Nephron (organoid): Measurements from ENCODE around the gene LGMN.
"Not testable (repeated sequence)": the region's sequence is repeated elsewhere in the genome, so short reads cannot be mapped to it uniquely, and the experiment has no call there.

ENCODE experiments used
- H3K27ac Mint-ChIP-seq, 3 experiments: 2 replicates each; pipeline ENCODE4 v1.8.0; 2020; ENCODE audit warnings: mixed read lengths in 3 of 3, mild to moderate bottlenecking in 2 of 3, moderate library complexity in 1 of 3
- H3K27me3 Mint-ChIP-seq: 2 replicates; pipeline ENCODE4 v1.8.0; 2021; ENCODE audit warnings: low read depth, mild to moderate bottlenecking, moderate library complexity, mixed read lengths
- H3K36me3 Mint-ChIP-seq: 2 replicates; pipeline ENCODE4 v1.8.0; 2020; ENCODE audit warnings: low read depth, mixed read lengths
- H3K4me1 Mint-ChIP-seq: 2 replicates; pipeline ENCODE4 v1.8.0; 2020; ENCODE audit warnings: mixed read lengths
- H3K4me3 Mint-ChIP-seq, 3 experiments: 2 replicates each; pipeline ENCODE4 v1.8.0; 2020; ENCODE audit warnings: mild to moderate bottlenecking in 3 of 3, mixed read lengths in 3 of 3, moderate library complexity in 2 of 3
- H3K9me3 Mint-ChIP-seq: 2 replicates; pipeline ENCODE4 v1.8.0; 2020; ENCODE audit warnings: mixed read lengths
- CTCF ChIP-seq, 3 experiments: fragments of 200-600 bp; sonication (generic); IDR thresholded peaks; one replicate each; pipeline ENCODE4 v1.5.0; 2021; ENCODE audit warnings: antibody characterized with exemption in 3 of 3; ENCODE audit not compliant: unreplicated experiment in 3 of 3

Gene LGMN

GRCh38 chr14:92781350-92781749 lies 32.9 kb upstream of the LGMN start:
- Mint-ChIP-seq H3K4me3 (no peak overlapping the region), H3K9me3 (no peaks in the 10 kb centered on the region), H3K27me3 (peaks cover 3% of the 10 kb centered on the region), H3K27ac (no peak overlapping the region), H3K4me1 (peaks cover 7% of the 10 kb centered on the region), H3K36me3 (no peaks in the 10 kb centered on the region)
- no peak for TF ChIP-seq CTCF (IDR thresholded peaks at IDR 0.05; ENCODE audit: unreplicated experiment in 3 of 3)

GRCh38 chr14:92780444-92781232 lies 32.2 kb upstream of the LGMN start:
- no peak for TF ChIP-seq CTCF (IDR thresholded peaks at IDR 0.05; ENCODE audit: unreplicated experiment in 3 of 3)
- no peak overlapping the region for H3K4me3 Mint-ChIP-seq
- H3K27ac Mint-ChIP-seq, result peak overlapping the region in 1 of 3 experiments; percentile 35
- peaks cover 7% of the 10 kb centered on the region for H3K4me1 Mint-ChIP-seq
- no peaks in the 10 kb centered on the region for H3K9me3 Mint-ChIP-seq
- peaks cover 3% of the 10 kb centered on the region for H3K27me3 Mint-ChIP-seq
- no peaks in the 10 kb centered on the region for H3K36me3 Mint-ChIP-seq

DNA sequence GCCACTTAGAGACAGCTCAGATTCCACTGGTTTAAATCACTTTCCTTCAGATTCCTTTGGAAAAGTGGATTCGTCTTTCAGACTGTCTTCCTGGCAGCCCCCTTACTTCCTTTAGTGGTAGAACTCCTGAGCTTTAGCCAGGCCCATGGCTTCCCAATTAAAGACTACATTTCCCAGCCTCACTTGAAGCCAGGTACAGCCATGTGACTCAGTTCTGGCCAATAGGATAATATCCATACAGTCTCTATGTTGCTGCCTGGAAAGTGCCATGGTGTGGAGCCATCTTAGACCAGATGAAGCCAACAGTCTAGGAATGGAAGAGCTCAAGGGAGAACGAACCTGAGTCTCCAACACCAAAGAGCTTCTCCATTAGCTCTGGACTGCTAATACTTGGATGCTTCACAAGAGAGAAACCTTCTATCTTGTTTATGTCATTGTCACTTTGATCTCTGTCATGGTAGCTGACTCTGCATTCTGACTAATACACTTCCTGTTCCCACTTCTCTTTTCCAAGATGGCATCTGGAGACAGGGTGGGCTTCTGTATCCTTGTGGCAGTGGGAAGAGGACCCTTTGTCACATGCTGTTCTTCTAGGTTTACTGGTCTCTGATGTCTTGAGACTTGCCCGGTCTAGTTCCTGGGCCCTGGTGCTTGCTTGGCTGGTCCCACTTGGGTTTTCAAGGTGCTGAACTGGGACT lies 30.6 kb upstream of the LGMN start:
- H3K9me3 Mint-ChIP-seq, H3K27me3 Mint-ChIP-seq, H3K36me3 Mint-ChIP-seq, H3K4me3 Mint-ChIP-seq, H3K4me1 Mint-ChIP-seq: not testable (repeated sequence)
- peak overlapping the region in 1 of 3 experiments; percentile 32 for H3K27ac Mint-ChIP-seq

- H3K4me3 Mint-ChIP-seq, H3K4me1 Mint-ChIP-seq, H3K27me3 Mint-ChIP-seq, H3K9me3 Mint-ChIP-seq, H3K36me3 Mint-ChIP-seq: not testable (repeated sequence)
- H3K27ac Mint-ChIP-seq, result peak overlapping the region in 1 of 3 experiments; percentile 63
Measured at GRCh38 chr14:92775292-92775691, 26.9 kb upstream of the LGMN start.

DNA sequence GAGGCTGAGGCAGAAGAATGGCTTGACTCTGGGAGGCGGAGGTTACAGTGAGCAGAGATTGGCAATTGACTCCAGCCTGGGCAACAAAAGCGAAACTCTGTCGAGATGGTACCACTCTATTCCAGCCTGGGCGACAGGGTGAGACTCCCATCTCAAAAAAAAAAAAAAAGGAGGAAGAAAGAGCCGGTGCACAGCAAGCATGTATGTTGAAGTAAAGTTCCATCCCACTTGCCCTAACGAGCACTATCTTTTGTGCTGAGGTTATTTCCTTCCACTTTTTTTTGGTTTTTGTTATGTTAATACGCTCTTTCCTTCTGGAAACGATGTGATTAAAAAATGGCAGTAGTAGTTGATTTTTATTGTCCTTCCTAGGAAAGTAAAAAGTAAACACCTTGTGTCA lies 26.1 kb upstream of the LGMN start:
- no peak overlapping the region for H3K27ac Mint-ChIP-seq
- H3K9me3 Mint-ChIP-seq, result no peaks in the 10 kb centered on the region
- H3K4me1 Mint-ChIP-seq, result no peaks in the 10 kb centered on the region
- peaks cover 7% of the 10 kb centered on the region for H3K27me3 Mint-ChIP-seq
- no peak overlapping the region for H3K4me3 Mint-ChIP-seq
- no peaks in the 10 kb centered on the region for H3K36me3 Mint-ChIP-seq
- TF ChIP-seq CTCF (IDR thresholded peaks at IDR 0.05; ENCODE audit: unreplicated experiment in 3 of 3), result no peak

GRCh38 chr14:92770484-92770883 lies 22.1 kb upstream of the LGMN start:
- Mint-ChIP-seq H3K9me3 (no peaks in the 10 kb centered on the region), H3K36me3 (no peaks in the 10 kb centered on the region), H3K4me3 (no peak overlapping the region), H3K27me3 (peaks cover 4% of the 10 kb centered on the region), H3K27ac (no peak overlapping the region), H3K4me1 (no peaks in the 10 kb centered on the region)
- no peak for TF ChIP-seq CTCF (IDR thresholded peaks at IDR 0.05; ENCODE audit: unreplicated experiment in 3 of 3)

DNA sequence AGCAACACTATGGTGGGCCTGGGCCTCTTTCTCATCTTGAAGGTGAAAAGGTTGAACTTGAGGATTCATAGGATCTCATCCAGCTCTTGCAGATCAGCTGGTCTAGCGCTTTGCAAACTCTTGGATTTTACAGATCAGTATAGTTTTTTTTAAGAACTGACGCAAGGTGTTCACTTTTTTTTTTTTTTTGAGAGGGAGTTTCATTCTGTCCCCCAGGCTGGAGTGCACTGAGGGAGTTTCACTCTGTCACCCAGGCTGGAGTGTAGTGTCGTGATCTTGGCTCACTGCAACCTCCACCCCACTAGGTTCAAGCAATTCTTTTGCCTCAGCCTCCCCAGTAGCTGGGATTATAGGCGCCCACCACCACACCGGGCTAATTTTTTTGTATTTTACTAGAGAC lies 20.4 kb upstream of the LGMN start:
- Mint-ChIP-seq H3K27me3 (peaks cover 2% of the 10 kb centered on the region), H3K36me3 (no peaks in the 10 kb centered on the region), H3K4me1 (no peaks in the 10 kb centered on the region), H3K27ac (peak overlapping the region in 1 of 3 experiments; percentile 58), H3K4me3 (no peak overlapping the region), H3K9me3 (no peaks in the 10 kb centered on the region)
- TF ChIP-seq CTCF (IDR thresholded peaks at IDR 0.05; ENCODE audit: unreplicated experiment in 3 of 3), result no peak

DNA sequence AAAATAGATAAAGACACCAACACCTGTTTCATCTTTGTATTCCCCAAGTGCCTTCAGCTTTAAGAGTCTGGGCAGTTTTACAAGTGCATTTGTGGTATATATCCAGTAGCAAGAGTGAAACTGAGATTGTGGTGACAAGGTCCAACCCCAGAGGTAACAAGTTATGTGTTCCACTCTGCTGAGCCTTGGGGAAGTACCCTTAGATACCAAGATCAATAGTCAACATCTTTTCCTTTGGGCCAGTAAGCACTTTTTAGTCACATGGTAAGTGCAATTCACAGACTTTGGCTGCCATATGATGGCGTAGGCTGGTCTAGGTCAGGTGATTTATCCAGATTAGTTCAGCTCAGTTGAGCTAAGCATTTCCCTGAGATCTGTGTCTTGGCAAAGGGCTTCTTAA lies 19.8 kb upstream of the LGMN start:
- peak overlapping the region in 1 of 3 experiments; percentile 58 for H3K27ac Mint-ChIP-seq
- H3K4me1 Mint-ChIP-seq, H3K9me3 Mint-ChIP-seq, H3K36me3 Mint-ChIP-seq, H3K27me3 Mint-ChIP-seq, H3K4me3 Mint-ChIP-seq: not testable (repeated sequence)

- not testable (repeated sequence) for H3K27ac Mint-ChIP-seq, H3K4me3 Mint-ChIP-seq, H3K36me3 Mint-ChIP-seq, H3K4me1 Mint-ChIP-seq, H3K9me3 Mint-ChIP-seq
- peaks cover 13% of the 10 kb centered on the region for H3K27me3 Mint-ChIP-seq
Measured at GRCh38 chr14:92763666-92764631, 15.5 kb upstream of the LGMN start.
